ENCODE data around the gene BCL11A. TPM values are rescaled to one million over a fixed set of nuclear protein-coding genes. Genes with fewer than 3 reads are reported as not detected.

The BCL11A gene
- total and polyA plus RNA-seq, 2 experiments from 2014 or later = 57.5 to 77.6 TPM

- Mint-ChIP-seq H3K27ac (no peak overlapping the region), H3K4me1 (peaks cover 68% of the 10 kb centered on the region), H3K9me3 (no peaks in the 10 kb centered on the region; the same call in 2 of the 3 replicates), H3K36me3 (ENCODE audit: low read depth) (peaks cover 21% of the 10 kb centered on the region), H3K4me3 (no peak overlapping the region), H3K27me3 (ENCODE audit: insufficient read depth, low read depth, poor library complexity) (peaks cover 4% of the 10 kb centered on the region)
- H3K79me2 ChIP-seq (replicated peaks; ENCODE audit: insufficient read depth) = peaks cover 79% of the 10 kb centered on the region
- H2AFZ ChIP-seq = no peak overlapping the region
- no peak overlapping the region for H3K4me3 ChIP-seq
- no peaks in the 10 kb centered on the region for H3K9me2 ChIP-seq (ENCODE audit: insufficient read depth)
- no peaks in the 10 kb centered on the region for H3K27me3 ChIP-seq (ENCODE audit: insufficient read depth)
- peak overlapping the region; percentile 55; the same call in 1 of the 2 replicates for H3K4me2 ChIP-seq
- DNase-seq (ENCODE audit: low spot score) (no peak), ATAC-seq (peak; percentile 20; the same call in 2 of the 3 replicates)
- H4K20me1 ChIP-seq (replicated peaks; ENCODE audit: insufficient read depth) = peaks cover 23% of the 10 kb centered on the region
- H3K36me3 ChIP-seq (ENCODE audit: insufficient read depth) = no peaks in the 10 kb centered on the region
- H3K27ac ChIP-seq (ENCODE audit: low read depth) = peak overlapping the region; percentile 46; the same call in 1 of the 2 replicates
- peaks cover 62% of the 10 kb centered on the region for H3K4me1 ChIP-seq (ENCODE audit: insufficient read depth)
- TF ChIP-seq POLR2AphosphoS5 (IDR thresholded peaks at IDR 0.05; ENCODE audit: low read depth) = no peak
- no peak for TF ChIP-seq ZNF462 (CRISPR knock-in tag; IDR thresholded peaks at IDR 0.05)
- TF ChIP-seq ETS1 (IDR thresholded peaks at IDR 0.05) = no peak
- TF ChIP-seq NANOG (IDR thresholded peaks at IDR 0.05; ENCODE audit: borderline replicate concordance) = no peak
- no peak for TF ChIP-seq EZH2phosphoT487 (IDR thresholded peaks at IDR 0.05; ENCODE audit: unreplicated experiment)
- no peak for TF ChIP-seq CTCF (conservative IDR thresholded peaks at IDR 0.05; ENCODE audit: low read depth in 2 of 2)
- TF ChIP-seq ZNF331 (CRISPR knock-in tag; IDR thresholded peaks at IDR 0.05; ENCODE audit: low read depth) = no peak
- TF ChIP-seq STAT1 (IDR thresholded peaks at IDR 0.05; ENCODE audit: unreplicated experiment) = no peak
- TF ChIP-seq ZNF114 (CRISPR knock-in tag; IDR thresholded peaks at IDR 0.05) = no peak
- H3F3A ChIP-seq (replicated peaks; ENCODE audit: low read depth) = no peaks in the 10 kb centered on the region
Measured at GRCh38 chr2:60469536-60470317, 83.7 kb downstream of the BCL11A start.

Measured in GM23338 (cell line).